HG03108 (cell line): ENCODE results near the gene RIMBP2.
"Not testable (repeated sequence)": the region's sequence is repeated elsewhere in the genome, so short reads cannot be mapped to it uniquely, and the experiment has no call there.

Source experiments
- ATAC-seq: cut with Tn5 transposase; IDR thresholded peaks from one replicate; pipeline ENCODE4 v1.9.1; 2021; ENCODE audit warnings: moderate library complexity; ENCODE audit not compliant: unreplicated experiment

Gene RIMBP2

DNA sequence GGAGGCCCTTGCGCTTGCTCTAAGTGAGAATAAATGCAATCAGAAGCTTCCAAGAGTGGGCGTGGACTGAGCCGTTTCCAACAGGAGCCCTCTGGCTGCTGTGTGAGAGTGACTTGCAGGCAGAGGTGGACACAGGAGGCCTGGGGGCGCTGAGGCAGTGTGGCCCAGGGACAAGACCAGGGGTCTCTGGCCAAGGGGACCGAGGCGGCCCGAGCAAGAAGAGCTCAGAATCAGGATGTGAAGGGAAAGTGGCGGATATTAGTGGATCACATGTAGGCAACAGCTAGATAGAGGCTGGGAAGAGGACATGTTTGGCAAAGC lies 8.6 kb downstream of the RIMBP2 start:
- ATAC-seq, result no peak

DNA sequence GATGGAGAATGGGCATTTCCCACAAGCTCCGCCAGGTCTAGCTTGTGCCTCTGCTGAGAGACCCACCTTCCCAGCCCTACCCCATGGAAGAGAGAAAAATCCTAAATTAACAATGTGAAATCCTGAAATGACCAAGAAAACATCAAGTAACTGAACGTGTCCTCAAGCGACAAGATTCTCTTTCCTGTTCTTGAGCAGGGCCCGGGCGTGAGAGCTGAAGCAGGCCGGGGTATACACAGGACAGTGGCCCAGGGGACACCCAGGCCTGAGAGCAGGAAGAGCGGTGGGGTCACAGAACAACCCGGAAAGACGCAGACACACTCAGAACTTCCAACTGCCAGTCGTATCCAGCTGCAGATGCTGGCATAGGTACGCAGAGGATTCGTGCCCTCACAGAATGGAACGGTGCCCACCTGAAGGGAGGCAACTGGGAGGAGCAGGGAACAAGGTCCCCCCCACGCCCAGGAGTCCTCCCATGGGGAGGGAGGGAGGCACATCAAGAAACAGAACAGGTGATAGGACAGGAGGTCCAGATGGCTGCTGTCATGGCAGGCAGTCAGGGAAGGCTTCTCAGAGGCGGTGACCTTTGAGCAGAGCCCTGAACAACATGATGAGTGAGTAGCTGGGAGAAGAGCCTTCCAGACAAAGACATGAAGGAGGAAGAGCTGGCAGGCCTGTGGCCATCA lies 9.1 kb downstream of the RIMBP2 start:
- no peak for ATAC-seq

DNA sequence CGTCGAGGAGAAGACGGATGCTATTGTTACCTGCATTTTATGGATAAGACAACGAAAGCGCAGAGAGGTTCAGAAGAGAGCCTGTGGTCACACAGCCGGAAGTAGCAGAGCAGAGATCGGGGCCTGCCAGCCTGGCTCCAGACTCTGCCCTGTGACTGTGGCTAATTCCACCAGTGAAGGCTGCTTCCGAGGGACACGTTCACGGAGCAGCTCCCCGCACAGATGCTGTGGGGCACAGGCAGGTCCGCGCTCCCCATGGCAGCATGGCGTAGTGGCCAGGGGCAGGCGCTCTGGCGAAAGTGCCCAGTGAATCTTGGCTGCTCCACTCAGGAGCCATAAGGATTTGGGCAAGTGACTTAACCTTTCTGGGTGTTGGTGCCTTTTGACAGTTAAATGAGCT lies 9.8 kb downstream of the RIMBP2 start:
- ATAC-seq, result no peak

DNA sequence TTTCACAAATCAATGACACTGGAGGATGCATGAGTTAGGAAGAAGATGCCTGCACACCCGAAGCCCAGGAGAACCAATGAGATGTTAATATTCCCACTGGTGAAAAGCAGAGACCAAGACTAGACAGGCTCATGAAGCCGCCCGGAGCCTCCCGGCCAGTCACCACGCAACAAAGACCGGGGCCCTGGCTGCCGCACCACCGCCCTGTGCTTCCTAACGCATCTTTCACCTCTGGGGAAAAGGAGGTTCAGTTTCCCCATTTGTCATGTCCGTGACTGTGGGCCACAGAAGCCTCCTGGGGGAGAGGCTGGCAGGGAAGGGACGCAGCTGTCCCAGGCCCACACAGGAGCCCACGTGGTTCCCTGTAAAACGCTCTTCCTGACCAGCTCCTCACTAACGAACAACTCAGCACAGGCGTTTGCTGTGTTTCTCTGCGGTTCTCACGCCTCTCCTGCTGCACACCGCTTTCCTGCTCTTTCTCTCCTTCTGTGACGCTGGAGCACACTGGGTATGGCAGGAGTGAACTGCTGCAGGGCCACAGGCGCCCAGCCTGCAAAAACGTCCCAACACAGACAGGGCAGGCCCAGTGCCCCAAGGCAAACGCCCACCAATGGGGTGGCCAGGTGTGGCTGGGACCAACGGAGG lies 10.8 kb downstream of the RIMBP2 start:
- no peak for ATAC-seq

DNA sequence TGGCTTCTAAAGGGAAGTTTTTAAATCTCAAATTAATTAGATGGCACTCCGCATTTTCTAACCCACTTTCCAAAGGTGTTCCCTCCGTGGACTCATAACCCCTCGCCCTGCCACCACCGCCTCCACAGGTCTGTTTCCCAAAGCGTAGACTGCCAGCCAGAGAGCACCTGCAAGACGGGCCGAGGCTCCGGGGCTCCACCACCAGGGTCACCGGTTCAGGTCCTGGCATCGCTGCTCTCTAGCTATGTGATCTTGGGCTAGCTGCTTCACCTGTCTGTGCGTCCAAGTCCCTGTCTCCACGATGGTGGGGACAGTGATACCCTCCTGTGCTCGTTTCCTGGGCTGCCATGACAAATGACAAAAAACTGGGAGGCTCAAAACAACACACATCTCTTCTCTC lies 11.5 kb downstream of the RIMBP2 start:
- ATAC-seq, result no peak

DNA sequence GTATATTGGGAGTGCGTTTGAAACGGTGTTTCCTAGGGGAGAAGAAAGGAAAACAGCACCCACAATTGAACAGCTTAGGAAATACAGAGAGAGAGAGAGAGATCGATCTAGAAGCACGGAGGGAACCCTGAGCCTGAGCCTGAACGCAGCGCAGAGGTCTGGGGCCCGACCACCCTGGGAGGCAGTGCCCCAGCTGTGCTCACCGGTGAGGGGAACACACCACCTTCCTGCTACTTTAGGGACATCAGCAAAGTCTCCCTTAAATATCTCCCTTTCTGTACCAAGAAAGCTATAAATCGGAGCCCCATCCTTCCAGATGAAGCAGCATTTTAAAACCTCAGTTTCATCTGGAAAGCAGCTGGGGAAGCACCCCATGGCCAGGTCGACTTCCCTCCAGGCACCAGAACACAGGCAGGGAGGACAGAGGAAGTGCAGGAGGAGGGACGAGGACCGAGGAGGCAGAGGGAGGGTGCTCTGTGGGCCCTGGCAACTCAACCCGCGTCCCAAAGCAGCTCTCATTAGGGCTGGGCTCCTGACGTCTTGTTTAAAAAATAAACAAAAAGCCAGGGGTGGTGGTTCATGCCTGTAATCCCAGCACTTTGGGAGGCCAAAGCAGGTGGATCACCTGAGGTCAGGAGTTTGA lies 12.2 kb downstream of the RIMBP2 start:
- ATAC-seq, result no peak

DNA sequence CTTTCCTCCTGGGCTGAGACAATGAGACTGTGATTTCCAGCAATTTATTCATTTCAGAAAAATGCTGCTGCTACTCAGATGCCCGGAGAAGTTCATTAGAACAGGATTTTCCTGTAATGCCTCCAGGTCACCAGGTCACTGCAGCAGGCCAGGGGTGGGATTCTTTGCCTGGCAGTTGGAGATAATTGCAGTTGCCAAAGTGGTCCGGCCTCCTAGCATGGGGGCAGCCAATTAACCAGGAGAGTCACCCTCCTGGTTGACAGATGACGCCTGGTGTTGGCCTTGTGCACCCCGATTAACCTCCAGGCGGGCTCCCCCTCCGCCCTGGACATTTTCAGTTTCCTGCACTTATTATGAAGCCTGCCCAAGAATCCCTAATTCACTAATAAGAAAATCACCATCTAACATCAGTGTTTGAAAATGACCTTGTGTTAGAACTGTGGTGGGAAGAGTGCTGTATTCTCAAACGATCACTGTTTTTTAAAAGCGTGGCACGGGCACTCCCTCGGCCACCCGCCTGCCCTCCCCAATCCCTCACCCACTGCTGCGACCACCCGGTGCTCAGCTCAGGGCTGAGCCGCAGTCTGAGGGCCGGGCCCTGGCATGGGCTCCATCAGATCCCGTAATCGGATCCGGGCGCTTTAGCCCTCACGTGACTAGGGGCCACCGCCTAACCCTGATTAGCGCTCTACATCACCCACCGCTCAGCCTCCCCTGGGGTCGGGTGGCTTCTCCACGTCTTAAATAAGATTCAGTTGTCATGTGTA lies 12.9 kb downstream of the RIMBP2 start:
- ATAC-seq, result no peak

DNA sequence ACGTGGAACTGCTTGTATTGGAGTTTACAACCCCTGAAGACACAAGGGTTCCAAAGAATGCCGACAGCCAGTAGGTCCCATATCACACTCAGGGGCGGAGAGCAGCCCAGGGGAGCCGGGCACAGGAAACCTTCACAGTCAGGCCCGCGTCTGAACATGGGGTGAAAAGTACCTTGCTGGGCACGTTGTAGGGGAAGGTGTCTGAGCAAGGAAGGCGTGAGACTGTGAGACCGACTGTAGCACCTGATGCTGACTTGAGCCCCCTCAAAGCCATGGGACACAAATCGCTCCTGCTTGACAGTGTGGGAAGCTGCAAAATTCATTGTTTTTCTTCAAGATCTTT lies 14.7 kb downstream of the RIMBP2 start:
- ATAC-seq, result no peak

DNA sequence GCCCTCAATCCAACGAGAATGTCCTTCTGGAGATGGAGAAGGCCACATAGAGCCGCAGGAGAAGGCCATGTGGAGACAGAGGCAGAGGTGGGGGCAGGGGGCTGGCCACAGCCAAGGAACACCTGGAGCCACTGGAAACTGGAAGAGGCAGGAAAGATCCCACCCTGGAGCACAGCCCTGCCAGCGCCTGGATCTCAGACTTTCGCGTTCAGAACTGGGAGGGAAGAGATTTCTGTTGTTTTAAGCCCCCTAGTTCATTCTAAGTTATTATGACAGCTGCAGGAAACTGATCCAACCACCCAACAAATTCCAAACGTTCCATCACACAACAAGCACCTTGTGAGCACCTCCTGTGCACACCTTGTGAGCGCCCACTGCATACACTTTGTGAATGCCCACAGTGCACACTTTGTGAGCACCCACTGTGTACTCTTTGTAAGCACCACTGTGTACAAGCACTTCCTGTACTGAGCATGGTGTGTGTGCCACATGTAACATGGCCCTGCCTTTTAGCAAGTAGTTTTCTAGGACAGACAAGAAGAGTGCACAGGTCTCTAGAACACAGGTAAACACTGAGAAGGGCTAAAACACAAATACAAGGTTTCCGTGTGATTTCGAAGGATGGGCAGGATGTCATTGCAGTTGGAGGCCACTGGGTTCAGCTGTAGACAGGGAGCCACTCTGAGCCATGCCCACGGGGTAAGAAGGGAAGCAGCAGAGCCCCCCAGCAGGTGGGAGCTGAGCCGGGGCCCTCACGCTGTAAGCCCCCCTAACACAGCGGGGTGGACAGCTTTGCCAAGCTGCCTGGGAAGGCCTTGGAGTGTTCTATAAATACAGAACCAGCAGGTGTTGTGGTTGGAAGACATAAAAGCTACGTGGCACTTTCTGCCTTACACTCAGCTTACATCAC lies 15.4 kb downstream of the RIMBP2 start:
- ATAC-seq, result no peak

DNA sequence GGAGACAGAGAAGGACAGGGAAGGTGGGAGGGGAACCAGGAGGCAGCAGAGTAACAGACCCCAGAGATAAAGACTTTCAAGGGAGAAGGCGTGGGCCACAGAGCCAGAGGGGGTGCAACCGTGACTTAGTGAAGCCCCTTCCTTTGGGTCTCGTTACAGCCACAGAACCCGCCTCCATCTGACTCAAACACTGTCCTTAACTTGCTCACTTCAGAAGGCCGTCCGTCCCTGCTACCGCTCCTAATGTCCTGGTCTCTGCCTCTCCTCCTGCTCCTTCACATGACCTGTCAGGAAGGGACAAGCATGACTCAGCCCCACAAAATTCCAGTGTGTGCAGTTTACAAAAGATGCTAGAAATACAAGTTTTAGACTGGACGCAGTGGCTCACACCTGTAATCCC lies 18.0 kb downstream of the RIMBP2 start:
- ATAC-seq, result no peak

DNA sequence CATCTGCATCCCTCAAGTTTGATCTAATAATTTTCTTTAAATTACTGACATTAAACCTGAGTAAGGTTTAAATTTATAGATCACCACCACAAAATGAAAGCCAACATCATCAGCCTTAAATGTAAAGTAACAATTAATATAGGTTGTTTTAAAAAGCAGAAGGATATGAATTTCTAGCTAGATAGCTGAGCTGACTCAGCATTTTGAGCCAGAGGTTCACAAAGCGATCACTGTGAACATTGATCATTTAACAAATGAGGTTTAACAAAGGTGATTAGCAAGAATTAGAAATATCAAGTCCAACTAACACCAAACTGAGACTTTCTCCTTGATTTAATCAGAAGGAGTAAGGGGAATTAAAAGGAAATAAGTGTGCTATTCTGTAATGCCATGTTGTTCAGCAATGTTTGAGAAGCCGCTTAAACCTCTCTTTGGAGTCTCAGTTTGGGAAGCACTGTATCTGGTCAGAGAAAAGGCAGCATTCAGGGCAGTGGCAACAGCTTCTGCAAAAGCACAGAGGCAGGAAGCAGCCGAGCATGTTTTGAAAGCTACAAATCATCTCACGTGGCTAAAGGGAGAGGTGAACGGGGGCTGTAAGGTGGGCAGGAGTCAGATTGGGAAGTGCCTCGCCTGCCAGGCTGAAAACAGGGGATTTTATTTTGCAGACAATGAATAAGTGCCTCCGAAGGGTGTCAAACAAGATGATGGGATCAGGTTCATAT lies 19.6 kb downstream of the RIMBP2 start:
- ATAC-seq, result no peak

DNA sequence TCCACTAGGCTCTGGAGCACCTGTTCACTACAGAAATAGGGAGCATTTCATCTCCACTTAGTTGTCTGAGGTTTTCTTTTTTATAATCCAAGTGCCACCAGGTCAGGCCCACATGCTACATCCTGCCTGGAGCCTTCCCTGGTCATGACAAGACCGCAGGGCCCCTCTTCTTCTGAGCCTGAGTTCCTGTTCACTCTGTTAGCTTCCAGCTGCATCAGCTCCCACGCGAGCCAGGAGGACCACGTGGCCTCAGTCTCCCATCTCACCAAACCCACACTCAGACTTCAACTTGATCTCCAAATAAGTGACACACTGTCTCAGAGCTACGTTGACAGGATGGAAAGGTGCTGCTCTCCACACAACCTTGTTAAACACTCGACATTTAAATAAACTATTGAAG lies 21.0 kb downstream of the RIMBP2 start:
- ATAC-seq, result no peak

DNA sequence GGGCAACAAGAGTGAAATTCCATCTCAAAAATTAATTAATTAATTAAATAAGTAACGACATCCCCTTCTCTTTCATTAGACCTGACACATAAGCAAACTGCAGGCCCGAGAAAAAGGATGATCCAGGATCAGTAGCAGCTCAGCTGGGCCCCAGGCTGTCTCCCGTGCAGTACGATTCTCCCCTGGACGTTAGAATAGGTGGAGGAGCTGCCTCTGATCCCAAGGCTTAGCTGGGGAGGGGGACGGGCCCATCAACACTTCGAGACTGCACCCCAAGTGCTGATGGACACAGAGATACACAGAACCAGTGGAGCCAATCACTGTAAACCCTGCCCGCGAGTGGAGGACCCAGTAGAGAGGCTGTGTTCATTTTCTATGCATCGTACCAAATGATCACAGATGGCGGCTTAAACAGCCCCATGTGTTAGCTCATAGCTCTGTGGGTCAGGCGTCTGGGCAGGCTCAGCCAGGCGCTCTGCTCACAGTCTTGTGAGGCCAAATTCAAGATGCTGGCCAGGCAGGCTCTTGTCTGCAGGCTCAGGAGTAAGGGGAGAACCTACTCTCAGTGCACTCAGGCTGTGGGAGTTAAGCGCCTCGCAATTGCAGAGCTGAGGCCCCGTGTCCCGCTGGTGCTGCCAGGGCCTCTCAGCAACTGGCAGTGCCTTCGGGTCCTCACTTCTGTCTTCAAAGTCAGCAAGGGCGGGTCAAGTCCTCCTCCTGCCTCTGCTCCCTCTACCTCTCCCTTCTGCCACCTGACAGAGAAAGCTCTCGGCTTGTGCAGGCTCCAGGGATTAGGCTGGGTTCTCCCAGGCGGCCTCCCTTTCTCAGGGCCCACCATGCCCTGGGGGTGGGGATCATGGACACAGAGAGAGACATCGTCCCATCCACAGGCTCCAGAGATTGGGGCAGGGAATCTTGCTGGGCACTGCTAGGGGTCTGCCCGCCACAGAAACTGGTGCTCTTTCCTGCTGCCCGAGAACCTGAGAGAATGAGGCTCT lies 26.4 kb downstream of the RIMBP2 start:
- ATAC-seq, result no peak

DNA sequence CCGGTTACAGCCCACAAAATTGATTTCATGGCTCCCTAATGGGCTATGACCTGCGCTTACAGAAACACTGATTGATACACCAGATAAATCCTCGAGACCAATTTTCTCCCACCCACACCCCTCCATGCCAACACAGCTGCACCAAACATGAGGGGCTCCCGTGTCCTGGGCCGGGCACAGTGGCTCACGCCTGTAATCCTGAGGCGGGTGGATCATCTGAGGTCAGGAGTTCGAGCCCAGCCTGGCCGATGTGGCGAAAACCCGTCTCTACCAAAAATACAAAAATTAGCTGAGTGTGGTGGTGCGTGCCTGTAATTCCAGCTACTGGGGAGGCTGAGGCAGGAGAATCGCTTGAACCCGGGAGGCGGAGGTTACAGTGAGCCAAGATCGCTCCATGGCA lies 27.1 kb downstream of the RIMBP2 start:
- not testable (repeated sequence) for ATAC-seq

DNA sequence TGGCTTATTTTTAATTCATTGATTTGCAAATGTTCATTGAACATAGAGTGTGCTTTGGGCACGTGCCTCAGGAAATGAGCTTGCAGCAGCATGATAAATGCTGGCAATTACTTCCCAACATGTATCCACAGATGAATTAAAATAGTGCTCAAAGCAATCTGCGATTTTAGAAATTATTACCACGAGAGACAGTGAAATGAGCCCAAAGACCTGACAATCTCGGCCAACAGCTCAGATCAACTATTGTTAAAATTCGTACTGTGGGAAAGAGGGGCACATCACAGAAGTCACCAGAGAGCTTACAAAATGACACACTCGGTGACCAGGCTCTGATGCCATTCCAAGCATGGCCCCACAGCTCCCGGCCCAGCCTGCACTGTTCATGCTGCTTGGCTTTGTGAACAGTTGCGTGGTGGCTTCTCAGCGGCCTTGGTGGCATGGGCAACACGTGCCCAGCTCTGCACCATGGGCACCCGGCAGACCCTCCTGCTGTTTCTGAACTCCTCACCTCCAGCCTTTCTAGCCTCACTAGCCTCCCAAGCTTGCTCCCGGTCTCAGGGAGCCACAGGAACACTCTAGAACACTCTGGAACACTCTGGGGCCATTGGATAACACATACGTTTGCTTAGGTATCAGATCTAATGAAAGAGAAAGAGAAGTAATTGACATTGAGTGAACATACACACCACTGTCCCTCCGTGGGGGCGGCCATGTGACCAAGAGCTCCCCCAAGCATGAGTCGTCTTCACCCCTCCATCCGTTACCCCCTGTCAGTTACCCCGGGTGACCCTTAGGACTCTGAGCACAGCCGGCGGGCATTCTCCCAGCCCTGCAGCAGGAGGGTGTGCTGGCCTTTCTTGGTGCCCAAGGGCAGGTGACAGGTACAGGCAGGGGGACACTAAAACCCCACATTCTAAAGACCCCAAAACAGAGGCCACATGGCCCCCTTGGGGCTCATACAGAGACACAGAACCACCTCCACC lies 28.0 kb downstream of the RIMBP2 start:
- ATAC-seq, result no peak

DNA sequence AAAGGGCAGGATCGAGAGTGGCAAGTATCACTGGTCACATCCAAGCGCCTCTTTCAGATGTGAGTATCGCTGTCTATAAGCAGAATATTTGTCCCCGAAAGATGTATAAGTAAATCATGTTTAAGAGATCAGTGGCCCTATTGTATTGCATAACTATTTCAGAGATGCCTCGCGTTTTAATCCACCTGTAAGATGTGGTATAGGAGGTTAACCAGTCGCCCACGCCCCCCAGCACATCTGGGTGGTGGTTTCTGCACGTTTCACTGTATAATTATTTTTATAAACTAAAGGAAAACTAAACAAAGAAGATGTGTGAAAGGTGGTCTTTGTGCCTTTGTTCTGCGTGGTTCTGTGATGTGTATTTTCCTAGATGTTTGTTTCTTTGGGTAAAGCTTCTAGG lies 28.9 kb downstream of the RIMBP2 start:
- ATAC-seq, result no peak

DNA sequence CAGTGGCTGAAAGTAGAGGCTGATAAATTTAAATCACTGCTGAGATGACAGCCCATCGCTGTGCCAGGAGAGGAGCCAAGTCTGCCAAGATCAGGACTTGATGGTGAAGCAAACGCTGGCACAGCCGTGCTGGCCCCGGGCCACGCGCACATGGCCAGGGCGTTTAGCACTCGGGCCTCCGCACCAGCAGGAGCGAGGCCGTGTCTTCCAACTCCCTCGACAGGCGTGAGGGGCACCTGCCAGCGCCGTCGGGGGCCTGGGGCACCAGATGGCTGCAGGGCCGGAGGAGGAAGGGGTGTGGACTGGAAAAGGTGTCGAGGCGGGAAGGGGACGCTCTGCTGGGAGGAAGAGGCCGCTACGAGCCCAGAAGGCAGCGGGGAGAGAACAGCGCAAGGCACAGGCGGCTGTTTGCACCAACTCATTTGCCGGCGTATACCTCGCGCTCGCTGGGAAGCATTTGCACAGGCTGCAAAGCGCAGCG lies 29.5 kb downstream of the RIMBP2 start:
- no peak for ATAC-seq

DNA sequence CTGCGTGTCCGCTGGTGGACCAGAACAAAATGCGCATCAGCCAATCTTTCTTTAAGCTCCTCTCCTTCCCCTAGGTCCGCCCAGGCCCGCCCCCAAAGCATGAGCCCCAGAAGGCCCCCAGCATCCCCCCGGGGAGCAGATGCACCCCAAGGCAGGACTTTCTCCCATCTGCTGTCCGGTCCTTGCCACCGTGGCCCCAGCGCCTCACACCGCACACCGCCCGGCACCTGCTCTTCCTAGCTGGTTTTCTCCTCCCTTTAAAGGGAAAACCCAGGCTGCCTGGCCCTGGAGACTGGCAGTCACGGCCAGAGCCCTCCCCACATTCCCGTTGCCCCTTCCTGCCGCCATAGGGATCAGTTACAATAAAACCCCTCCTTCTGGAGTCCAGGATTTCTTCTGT lies 30.2 kb downstream of the RIMBP2 start:
- no peak for ATAC-seq
